OCI-LY3 (cell line): Measurements from ENCODE around the gene ELP2.

ENCODE experiments used
- H2AFZ ChIP-seq: fragments of 200-600, 300-600 bp; shearing (Covaris generic); 2 replicates; pipeline ENCODE4 v1.6.0; 2014; ENCODE audit warnings: antibody characterized with exemption, low read depth, low read length
- H3K27ac ChIP-seq: fragments of 200-600, 300-600 bp; sonication (generic); 2 replicates; pipeline ENCODE4 v1.5.1; 2014; ENCODE audit warnings: mild to moderate bottlenecking, low read length, moderate library complexity, mixed read lengths
- H3K27me3 ChIP-seq: fragments of 200-600, 300-600 bp; sonication (generic); 2 replicates; pipeline ENCODE4 v1.6.1; 2014; ENCODE audit warnings: low read depth, low read length, mixed read lengths
- H3K36me3 ChIP-seq: fragments of 200-600, 300-600 bp; sonication (generic); replicated peaks from 2 replicates; pipeline ENCODE3; 2014; ENCODE audit warnings: low read depth, low read length, mixed read lengths
- H3K4me1 ChIP-seq: fragments of 300-600, 200-600 bp; sonication (generic); 2 replicates; pipeline ENCODE4 v1.6.1; 2014; ENCODE audit warnings: low read length, mixed read lengths
- H3K4me2 ChIP-seq: fragments of 200-600, 300-600 bp; sonication (generic); 2 replicates; pipeline ENCODE4 v1.6.1; 2014; ENCODE audit warnings: low read length, mixed read lengths
- H3K4me3 ChIP-seq: fragments of 300-600, 200-600 bp; sonication (generic); 2 replicates; pipeline ENCODE4 v1.5.1; 2014; ENCODE audit warnings: antibody characterized with exemption, mild to moderate bottlenecking, low read length, moderate library complexity
- H3K79me2 ChIP-seq: fragments of 300-600, 200-600 bp; shearing (Covaris generic); 2 replicates; pipeline ENCODE4 v1.6.1; 2014; ENCODE audit warnings: mild to moderate bottlenecking, low read length, mixed read lengths
- H3K9ac ChIP-seq: fragments of 300-600, 200-600 bp; shearing (Covaris generic); 2 replicates; pipeline ENCODE4 v1.6.0; 2014; ENCODE audit warnings: mild to moderate bottlenecking, low read length, moderate library complexity
- H3K9me3 ChIP-seq: fragments of 200-600, 300-600 bp; shearing (Covaris generic); 2 replicates; pipeline ENCODE4 v1.6.1; 2014; ENCODE audit warnings: low read length, mixed read lengths; ENCODE audit not compliant: insufficient read depth
- H4K20me1 ChIP-seq: fragments of 200-600, 300-600 bp; sonication (generic); 2 replicates; pipeline ENCODE4 v1.6.1; 2016; ENCODE audit warnings: low read length, mixed read lengths; ENCODE audit not compliant: insufficient read depth
- EZH2phosphoT487 ChIP-seq: fragments of 200-600 bp; shearing (Covaris generic); IDR thresholded peaks from 2 replicates; pipeline ENCODE4 v1.6.1; 2018; ENCODE audit warnings: antibody characterized with exemption, mixed run types, low read depth
- TF ChIP-seq, protein P1 (sequence below): fragments of 200-600, 300-600 bp; sonication (generic); IDR thresholded peaks from 2 replicates; pipeline ENCODE4 v1.5.1; 2014; ENCODE audit warnings: antibody characterized with exemption, low read length, low read depth

Gene ELP2

DNA sequence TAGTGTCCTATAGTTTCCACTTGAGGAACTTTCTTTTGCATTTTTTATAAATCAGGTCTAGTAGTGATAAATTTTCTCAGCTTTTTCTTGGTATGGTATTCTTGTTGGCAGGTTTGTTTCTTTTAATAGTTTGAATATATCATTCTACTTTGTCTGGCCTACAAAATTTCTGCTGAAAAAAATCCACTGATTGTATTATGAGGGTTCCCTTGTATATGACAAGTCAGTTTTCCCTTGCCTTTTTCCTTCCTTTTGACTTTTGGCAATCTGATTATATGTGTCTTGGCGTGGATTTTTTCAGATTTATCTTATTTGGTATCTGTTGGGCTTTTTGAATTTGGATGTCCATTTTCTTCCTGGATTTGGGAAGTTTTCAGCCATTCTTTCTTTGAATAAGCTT lies 99.5 kb downstream of the ELP2 start:
- no peak overlapping the region for H3K4me3 ChIP-seq
- H2AFZ ChIP-seq = no peak overlapping the region
- H3K27ac ChIP-seq = no peak overlapping the region
- H3K79me2 ChIP-seq = no peaks in the 10 kb centered on the region
- H3K9me3 ChIP-seq = no peaks in the 10 kb centered on the region
- H3K36me3 ChIP-seq = no peaks in the 10 kb centered on the region
- H3K4me1 ChIP-seq = no peaks in the 10 kb centered on the region
- H3K9ac ChIP-seq = no peak overlapping the region
- no peak overlapping the region for H3K4me2 ChIP-seq
- H4K20me1 ChIP-seq = no peaks in the 10 kb centered on the region
- H3K27me3 ChIP-seq = no peaks in the 10 kb centered on the region
- TF ChIP-seq EZH2phosphoT487 = no peak
- TF ChIP-seq, protein P1, sequence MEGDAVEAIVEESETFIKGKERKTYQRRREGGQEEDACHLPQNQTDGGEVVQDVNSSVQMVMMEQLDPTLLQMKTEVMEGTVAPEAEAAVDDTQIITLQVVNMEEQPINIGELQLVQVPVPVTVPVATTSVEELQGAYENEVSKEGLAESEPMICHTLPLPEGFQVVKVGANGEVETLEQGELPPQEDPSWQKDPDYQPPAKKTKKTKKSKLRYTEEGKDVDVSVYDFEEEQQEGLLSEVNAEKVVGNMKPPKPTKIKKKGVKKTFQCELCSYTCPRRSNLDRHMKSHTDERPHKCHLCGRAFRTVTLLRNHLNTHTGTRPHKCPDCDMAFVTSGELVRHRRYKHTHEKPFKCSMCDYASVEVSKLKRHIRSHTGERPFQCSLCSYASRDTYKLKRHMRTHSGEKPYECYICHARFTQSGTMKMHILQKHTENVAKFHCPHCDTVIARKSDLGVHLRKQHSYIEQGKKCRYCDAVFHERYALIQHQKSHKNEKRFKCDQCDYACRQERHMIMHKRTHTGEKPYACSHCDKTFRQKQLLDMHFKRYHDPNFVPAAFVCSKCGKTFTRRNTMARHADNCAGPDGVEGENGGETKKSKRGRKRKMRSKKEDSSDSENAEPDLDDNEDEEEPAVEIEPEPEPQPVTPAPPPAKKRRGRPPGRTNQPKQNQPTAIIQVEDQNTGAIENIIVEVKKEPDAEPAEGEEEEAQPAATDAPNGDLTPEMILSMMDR = no peak
